HUES48 (cell line): ENCODE measurements around the gene FASN.

ENCODE experiments used
- H3K27ac ChIP-seq: one replicate; pipeline ENCODE4 v1.7.0; 2013; ENCODE audit warnings: low read depth, low read length, inconsistent platforms
- H3K27me3 ChIP-seq: 2 replicates; pipeline ENCODE4 v1.6.1; 2013; ENCODE audit warnings: mild to moderate bottlenecking, low read length; ENCODE audit not compliant: control insufficient read depth, insufficient read depth
- H3K36me3 ChIP-seq: 2 replicates; pipeline ENCODE4 v1.6.1; 2013; ENCODE audit warnings: low read length; ENCODE audit not compliant: control insufficient read depth, insufficient read depth
- H3K4me1 ChIP-seq: 2 replicates; pipeline ENCODE4 v1.6.1; 2013; ENCODE audit warnings: mild to moderate bottlenecking, low read length; ENCODE audit not compliant: control insufficient read depth, insufficient read depth
- H3K4me3 ChIP-seq: 2 replicates; pipeline ENCODE4 v1.5.1; 2013; ENCODE audit warnings: mild to moderate bottlenecking, low read depth, low read length
- H3K9ac ChIP-seq: 2 replicates; pipeline ENCODE4 v1.6.1; 2013; ENCODE audit warnings: mild to moderate bottlenecking, low read depth, low read length, moderate library complexity
- H3K9me3 ChIP-seq: 2 replicates; pipeline ENCODE4 v1.6.1; 2013; ENCODE audit warnings: low read length; ENCODE audit not compliant: control insufficient read depth, insufficient read depth

The FASN gene

GRCh38 chr17:82056729-82057621, 41.1 kb downstream of the FASN start:
- Histone ChIP-seq H3K9me3 (no peaks in the 10 kb centered on the region), H3K9ac (no peak overlapping the region), H3K4me1 (no peaks in the 10 kb centered on the region), H3K27me3 (no peaks in the 10 kb centered on the region), H3K36me3 (peaks cover 82% of the 10 kb centered on the region), H3K27ac (no peak overlapping the region), H3K4me3 (no peak overlapping the region)

- H3K27me3 ChIP-seq, result no peaks in the 10 kb centered on the region
- no peak overlapping the region for H3K4me3 ChIP-seq
- no peaks in the 10 kb centered on the region for H3K4me1 ChIP-seq
- no peak overlapping the region for H3K27ac ChIP-seq
- H3K9ac ChIP-seq, result no peak overlapping the region
- peaks cover 75% of the 10 kb centered on the region for H3K36me3 ChIP-seq
- no peaks in the 10 kb centered on the region for H3K9me3 ChIP-seq
Measured at GRCh38 chr17:82055965-82056728, 41.9 kb downstream of the FASN start.

GRCh38 chr17:82055023-82055964, 42.7 kb downstream of the FASN start:
- no peaks in the 10 kb centered on the region for H3K27me3 ChIP-seq
- H3K4me3 ChIP-seq, result no peak overlapping the region
- H3K36me3 ChIP-seq, result peaks cover 67% of the 10 kb centered on the region
- no peak overlapping the region for H3K9ac ChIP-seq
- H3K4me1 ChIP-seq, result no peaks in the 10 kb centered on the region
- H3K27ac ChIP-seq, result no peak overlapping the region
- H3K9me3 ChIP-seq, result no peaks in the 10 kb centered on the region

GRCh38 chr17:82054351-82055022, 43.5 kb downstream of the FASN start:
- Histone ChIP-seq H3K9ac (no peak overlapping the region), H3K27me3 (no peaks in the 10 kb centered on the region), H3K4me3 (no peak overlapping the region), H3K9me3 (no peaks in the 10 kb centered on the region), H3K4me1 (no peaks in the 10 kb centered on the region), H3K36me3 (peaks cover 67% of the 10 kb centered on the region), H3K27ac (no peak overlapping the region)

- no peaks in the 10 kb centered on the region for H3K4me1 ChIP-seq
- no peak overlapping the region for H3K4me3 ChIP-seq
- H3K27ac ChIP-seq, result no peak overlapping the region
- no peaks in the 10 kb centered on the region for H3K27me3 ChIP-seq
- peaks cover 70% of the 10 kb centered on the region for H3K36me3 ChIP-seq
- H3K9me3 ChIP-seq, result no peaks in the 10 kb centered on the region
- H3K9ac ChIP-seq, result no peak overlapping the region
Measured at GRCh38 chr17:82053556-82054263, 44.3 kb downstream of the FASN start.

GRCh38 chr17:82053130-82053529, 44.9 kb downstream of the FASN start:
- Histone ChIP-seq H3K27me3 (no peaks in the 10 kb centered on the region), H3K4me3 (peak overlapping the region; percentile 89; the same call in 1 of the 2 replicates), H3K9me3 (no peaks in the 10 kb centered on the region), H3K36me3 (peaks cover 68% of the 10 kb centered on the region), H3K9ac (no peak overlapping the region), H3K4me1 (no peaks in the 10 kb centered on the region), H3K27ac (no peak overlapping the region)

- peaks cover 68% of the 10 kb centered on the region for H3K36me3 ChIP-seq
Measured at GRCh38 chr17:82052638-82053059, 45.4 kb downstream of the FASN start.

GRCh38 chr17:82051776-82052637, 46.0 kb downstream of the FASN start, which contains the start of the genes GPS1 and RFNG:
Gene GPS1, plus strand, starts transcription at chr17:82051898. Its CDS starts 34 bp downstream, at chr17:82051932.
Gene RFNG, minus strand, starts transcription at chr17:82051811. Its CDS starts 45 bp downstream, at chr17:82051766.
- no peaks in the 10 kb centered on the region for H3K9me3 ChIP-seq
- H3K4me1 ChIP-seq, result no peaks in the 10 kb centered on the region
- H3K27me3 ChIP-seq, result no peaks in the 10 kb centered on the region
- peak within 1 kb of the TSS; percentile 12 for H3K27ac ChIP-seq
- H3K4me3 ChIP-seq, result peak within 1 kb of the TSS; percentile 89
- H3K36me3 ChIP-seq, result peaks cover 68% of the 10 kb centered on the region
- H3K9ac ChIP-seq, result peak within 1 kb of the TSS; percentile 48; the same call in 1 of the 2 replicates

More at GRCh38 chr17:82052638-82053059, 45.4 kb downstream of the FASN start:
- Histone ChIP-seq H3K9me3 (no peaks in the 10 kb centered on the region), H3K4me3 (peak overlapping the region; percentile 89), H3K4me1 (no peaks in the 10 kb centered on the region), H3K9ac (no peak overlapping the region; the same call in 1 of the 2 replicates), H3K27ac (no peak overlapping the region), H3K27me3 (no peaks in the 10 kb centered on the region)
